PC-9 (cell line): ENCODE data around the gene SELENOW. TPM values are rescaled to one million over a fixed set of nuclear protein-coding genes. Genes with fewer than 3 reads are reported as not detected.
"Not testable (repeated sequence)": the region's sequence is repeated elsewhere in the genome, so short reads cannot be mapped to it uniquely, and the experiment has no call there.

ENCODE experiments used
- BruUV-seq: library from RNA; stranded (reverse); fragments of 400-500 nt; replicated peaks from 2 replicates; lab custom pipeline; 2021; lab: Mats Ljungman, UMichigan
- CTCF ChIA-PET: fragments of 300-600 bp; sonication (Branson Sonifier 250); formaldehyde crosslinking; loops from one replicate; lab custom pipeline; 2022; ENCODE audit warnings: antibody characterized with exemption; lab: Charles Lee
- POLR2A ChIA-PET: fragments of 300-600 bp; sonication (Branson Sonifier 250); formaldehyde crosslinking; loops from one replicate; lab custom pipeline; 2022; ENCODE audit warnings: antibody characterized with exemption; ENCODE audit not compliant: unreplicated experiment; lab: Charles Lee
- DNase-seq, 2 experiments: peaks; one replicate each; pipeline versions ENCODE4 v3.0.0 to v3.0.0-alpha.2; 2015 to 2022; ENCODE audit warnings: mixed read lengths in 1 of 2
- H2AFZ ChIP-seq: fragments of 200-600 bp; sonication (generic); 2 replicates; pipeline ENCODE4 v1.8.1; 2017; ENCODE audit warnings: antibody characterized with exemption
- H3F3A ChIP-seq: fragments of 200-600 bp; sonication (generic); 2 replicates; pipeline ENCODE4 v1.8.1; 2017; ENCODE audit warnings: antibody characterized with exemption, mild to moderate bottlenecking, low read depth; ENCODE audit not compliant: insufficient read depth
- H3K27ac ChIP-seq: fragments of 200-600 bp; sonication (generic); 2 replicates; pipeline ENCODE4 v1.6.1; 2016; ENCODE audit warnings: mixed run types
- H3K27me3 ChIP-seq: fragments of 200-600 bp; sonication (generic); 2 replicates; pipeline ENCODE4 v1.6.1; 2016; ENCODE audit warnings: low read depth, mixed run types; ENCODE audit not compliant: insufficient read depth
- H3K36me3 ChIP-seq: fragments of 200-600 bp; sonication (generic); 2 replicates; pipeline ENCODE4 v1.6.1; 2016; ENCODE audit warnings: low read depth, mixed run types
- H3K4me1 ChIP-seq: fragments of 200-600 bp; sonication (generic); replicated peaks from 2 replicates; pipeline ENCODE4 v1.6.1; 2016; ENCODE audit warnings: mixed run types; ENCODE audit not compliant: insufficient read depth
- H3K4me2 ChIP-seq: fragments of 200-600 bp; sonication (generic); 2 replicates; pipeline ENCODE4 v1.6.1; 2017; ENCODE audit warnings: mixed run types
- H3K4me3 ChIP-seq: fragments of 200-600 bp; sonication (generic); 2 replicates; pipeline ENCODE4 v1.6.1; 2016; ENCODE audit warnings: mixed run types
- H3K79me2 ChIP-seq: fragments of 200-600 bp; sonication (generic); 2 replicates; pipeline ENCODE4 v1.6.1; 2017; ENCODE audit warnings: low read depth, mixed run types
- H3K9me2 ChIP-seq: fragments of 200-600 bp; sonication (generic); 2 replicates; pipeline ENCODE4 v1.8.1; 2017; ENCODE audit warnings: mild to moderate bottlenecking; ENCODE audit not compliant: insufficient read depth
- H3K9me3 ChIP-seq: fragments of 200-600 bp; sonication (generic); 2 replicates; pipeline ENCODE4 v1.8.1; 2016; ENCODE audit warnings: low read depth; ENCODE audit not compliant: insufficient read depth
- H4K20me1 ChIP-seq: fragments of 200-600 bp; sonication (generic); 2 replicates; pipeline ENCODE4 v1.8.1; 2017; ENCODE audit not compliant: insufficient read depth
- CTCF ChIP-seq: fragments of 200-600 bp; sonication (generic); conservative IDR thresholded peaks from 2 replicates; pipeline ENCODE4 v1.6.1; 2017; ENCODE audit warnings: mixed run types, antibody characterized with exemption, mild to moderate bottlenecking, moderate library complexity
- EZH2 ChIP-seq: fragments of 200-600 bp; sonication (generic); IDR thresholded peaks from 2 replicates; pipeline ENCODE4 v1.8.0; 2017; ENCODE audit warnings: antibody characterized with exemption, low read depth
- intact Hi-C: fragments of 100-400 bp; cut with micrococcal nuclease; formaldehyde crosslinking; loops from one replicate; pipeline ENCODE4 v1.10.0; 2022; ENCODE audit not compliant: unreplicated experiment
- total RNA-seq: library from RNA; stranded (reverse); gene quantifications from 2 replicates; pipeline ENCODE4 v1.2.3, GENCODE V29; 2021

The SELENOW gene
- total RNA-seq, 1 experiment from 2014 or later: 186 TPM

- H3K27ac ChIP-seq: no peak overlapping the region
- CTCF ChIA-PET: no interaction called here
- no TSS peak for BruUV-seq
- no peak for DNase-seq
- 0 out of 2 replicates have a peak, but pooled peaks cover 3% of the 10 kb centered on the region for H3K36me3 ChIP-seq
- no peak for TF ChIP-seq CTCF
- TF ChIP-seq EZH2: no peak
- H4K20me1 ChIP-seq: no peaks in the 10 kb centered on the region
- no peak overlapping the region for H3K4me2 ChIP-seq
- H3K4me1 ChIP-seq: peaks cover 10% of the 10 kb centered on the region
- no peaks in the 10 kb centered on the region for H3K9me2 ChIP-seq
- no peaks in the 10 kb centered on the region for H3K9me3 ChIP-seq
- peaks cover 34% of the 10 kb centered on the region for H3F3A ChIP-seq
- H3K4me3 ChIP-seq: no peak overlapping the region
- intact Hi-C loops: no loop called here
- H3K27me3 ChIP-seq: no peaks in the 10 kb centered on the region
- POLR2A ChIA-PET: no interaction called here
- H3K79me2 ChIP-seq: no peaks in the 10 kb centered on the region
- H2AFZ ChIP-seq: no peak overlapping the region
Observed at GRCh38 chr19:47786566-47786965, 8.1 kb downstream of the SELENOW start.

GRCh38 chr19:47787307-47787706 lies 8.8 kb downstream of the SELENOW start:
- intact Hi-C loops, H3K4me3 ChIP-seq, H3K79me2 ChIP-seq, H2AFZ ChIP-seq, H3K4me2 ChIP-seq, BruUV-seq, H3K27ac ChIP-seq, H3K27me3 ChIP-seq, H3K9me3 ChIP-seq, DNase-seq, H3K4me1 ChIP-seq, H3K36me3 ChIP-seq, H4K20me1 ChIP-seq, POLR2A ChIA-PET, H3K9me2 ChIP-seq: not testable (repeated sequence)
- peaks cover 32% of the 10 kb centered on the region for H3F3A ChIP-seq
- CTCF ChIA-PET: interaction anchor here (0.6 kb wide), 1 partner anchor 271 kb away, joined by 4 read pairs; no protein-coding TSS in a partner anchor

- H3K4me1 ChIP-seq, H3K36me3 ChIP-seq, H3K9me2 ChIP-seq, BruUV-seq, H4K20me1 ChIP-seq, H3K27me3 ChIP-seq, H3K9me3 ChIP-seq, H3K79me2 ChIP-seq, POLR2A ChIA-PET: not testable (repeated sequence)
- peak overlapping the region; percentile 66; the same call in 1 of the 2 replicates for H2AFZ ChIP-seq
- peak overlapping the region; percentile 65 for H3K27ac ChIP-seq
- peak; percentile 68 to 78 for DNase-seq
- intact Hi-C loops: loop anchor here (1.0 to 10.0 kb wide), 2 partner anchors 11 to 75 kb away; no protein-coding TSS in a partner anchor
- H3K4me3 ChIP-seq: peak overlapping the region; percentile 42; the same call in 1 of the 2 replicates
- CTCF ChIA-PET: interaction anchor here (0.6 to 1.0 kb wide), 9 partner anchors 10 to 1761 kb away, joined by 3 to 8 read pairs (median 4); no protein-coding TSS in a partner anchor
- peaks cover 26% of the 10 kb centered on the region for H3F3A ChIP-seq
- peak overlapping the region; percentile 74 for H3K4me2 ChIP-seq
Observed at GRCh38 chr19:47789811-47790210, 11.3 kb downstream of the SELENOW start.

- H3K4me2 ChIP-seq: peak overlapping the region; percentile 74
- POLR2A ChIA-PET: no interaction called here
Observed at GRCh38 chr19:47790398-47790814, 11.9 kb downstream of the SELENOW start.

More at GRCh38 chr19:47790398-47790814, 11.9 kb downstream of the SELENOW start:
- H3K4me1 ChIP-seq: peaks cover 10% of the 10 kb centered on the region
- H3K79me2 ChIP-seq: no peaks in the 10 kb centered on the region
- no peaks in the 10 kb centered on the region for H4K20me1 ChIP-seq
- peaks cover 22% of the 10 kb centered on the region for H3F3A ChIP-seq
- peak overlapping the region; percentile 42; the same call in 1 of the 2 replicates for H3K4me3 ChIP-seq
- no peak for TF ChIP-seq EZH2
- peak; percentile 99 for TF ChIP-seq CTCF
- intact Hi-C loops: loop anchor here (1.0 to 10.0 kb wide), 2 partner anchors 11 to 74 kb away; no protein-coding TSS in a partner anchor
- H3K36me3 ChIP-seq: no peaks in the 10 kb centered on the region
- no peaks in the 10 kb centered on the region for H3K27me3 ChIP-seq
- no peaks in the 10 kb centered on the region for H3K9me2 ChIP-seq
- CTCF ChIA-PET: interaction anchor here (0.6 to 1.0 kb wide), 9 partner anchors 10 to 1761 kb away, joined by 3 to 8 read pairs (median 4); no protein-coding TSS in a partner anchor
- peak overlapping the region; percentile 66; the same call in 1 of the 2 replicates for H2AFZ ChIP-seq
- peak; percentile 62 to 82 for DNase-seq
- H3K9me3 ChIP-seq: 0 out of 2 replicates have a peak, but pooled peaks cover 4% of the 10 kb centered on the region
- peak overlapping the region; percentile 65 for H3K27ac ChIP-seq
- no TSS peak for BruUV-seq
